SKM-1 (cell line): ENCODE data around the gene NOL7.

ENCODE experiments used
- DNase-seq: peaks from one replicate; lab custom pipeline; 2025; ENCODE audit not compliant: unreplicated experiment; lab: John Stamatoyannopoulos, UW

Gene NOL7

GRCh38 chr6:13593720-13594119 lies 21.4 kb upstream of the NOL7 start:
- DNase-seq, result no peak

- no peak for DNase-seq
Observed at GRCh38 chr6:13597073-13597472, 18.1 kb upstream of the NOL7 start.

GRCh38 chr6:13600036-13600435 lies 15.1 kb upstream of the NOL7 start:
- DNase-seq, result no peak

- no peak for DNase-seq
Observed at GRCh38 chr6:13604135-13604534, 11.0 kb upstream of the NOL7 start.

- no peak for DNase-seq
Observed at GRCh38 chr6:13604546-13605416, 10.4 kb upstream of the NOL7 start.

GRCh38 chr6:13605634-13606033 lies 9.5 kb upstream of the NOL7 start:
- DNase-seq, result no peak

- DNase-seq, result no peak
Observed at GRCh38 chr6:13611715-13612114, 3.4 kb upstream of the NOL7 start.

- DNase-seq, result no peak
Observed at GRCh38 chr6:13613029-13613594, 2.0 kb upstream of the NOL7 start.

GRCh38 chr6:13614126-13614925 lies 809 bp upstream of the NOL7 start:
- DNase-seq, result no peak

GRCh38 chr6:13615792-13616120 lies 621 bp downstream of the NOL7 start:
- no peak for DNase-seq

- no peak for DNase-seq
Observed at GRCh38 chr6:13617066-13617465, 1.9 kb downstream of the NOL7 start.

GRCh38 chr6:13624871-13625288 lies 9.7 kb downstream of the NOL7 start:
- DNase-seq, result peak; percentile 12

- no peak for DNase-seq
Observed at GRCh38 chr6:13629459-13630116, 14.5 kb downstream of the NOL7 start.

- no peak for DNase-seq
Observed at GRCh38 chr6:13630499-13630898, 15.4 kb downstream of the NOL7 start.

GRCh38 chr6:13633343-13633742 lies 18.2 kb downstream of the NOL7 start:
- no peak for DNase-seq

- DNase-seq, result peak; percentile 80
Observed at GRCh38 chr6:13635948-13636658, 21.0 kb downstream of the NOL7 start.

GRCh38 chr6:13638014-13638413 lies 22.9 kb downstream of the NOL7 start:
- DNase-seq, result no peak

- DNase-seq, result peak; percentile 79
Observed at GRCh38 chr6:13638626-13639025, 23.5 kb downstream of the NOL7 start.

GRCh38 chr6:13641315-13641714 lies 26.2 kb downstream of the NOL7 start:
- DNase-seq, result no peak

- DNase-seq, result no peak
Observed at GRCh38 chr6:13643125-13643524, 28.0 kb downstream of the NOL7 start.

- no peak for DNase-seq
Observed at GRCh38 chr6:13648850-13649249, 33.7 kb downstream of the NOL7 start.
